Upper lobe of left lung (tissue), 4 donors: Measurements from ENCODE around the gene DEFB108B.
"Not testable (repeated sequence)": the region's sequence is repeated elsewhere in the genome, so short reads cannot be mapped to it uniquely, and the experiment has no call there.

ENCODE experiments used
- EP300 ChIP-seq, 4 donors: sonication (generic); formaldehyde crosslinking; IDR thresholded peaks; one replicate each; pipeline ENCODE4 v1.5.1; 2017; ENCODE audit warnings: antibody characterized with exemption in 4 of 4, control low read depth in 2 of 4
- POLR2A ChIP-seq, 4 donors: fragments of 450-650 bp; IDR thresholded peaks; one replicate each; pipeline ENCODE4 v1.5.1; 2016 to 2017; ENCODE audit warnings: antibody characterized with exemption in 4 of 4, mild to moderate bottlenecking in 2 of 4
- TF ChIP-seq, protein P1 (sequence below), 6 experiments: fragments of 450-650 bp in 4 of 6; fragments of 200-600 bp in 2 of 6; sonication (generic) in 2 of 6; IDR thresholded peaks; one replicate each; pipeline ENCODE4 v1.5.1; 2016 to 2019; ENCODE audit warnings: antibody characterized with exemption in 6 of 6

DNA sequence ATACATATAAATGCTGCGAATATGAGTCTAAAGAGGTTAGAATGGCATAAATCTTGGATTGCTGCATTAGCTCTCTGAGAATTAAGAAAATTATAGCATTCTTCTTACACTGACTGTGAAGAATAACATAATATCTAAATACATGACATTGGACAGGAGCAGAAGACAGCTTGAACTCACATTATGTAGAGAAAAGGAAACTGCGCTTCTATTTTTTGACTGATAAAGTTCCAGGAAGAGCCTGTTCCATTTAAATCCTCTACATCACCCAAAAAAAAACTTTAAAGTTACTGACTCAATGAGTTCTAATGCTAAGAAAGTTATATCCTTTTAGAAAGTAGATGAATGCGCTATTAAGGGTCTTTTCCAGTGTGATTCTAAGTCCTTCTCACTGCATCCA, 27.8 kb downstream of the DEFB108B start:
- not testable (repeated sequence) for TF ChIP-seq EP300, POLR2A (IDR thresholded peaks at IDR 0.05)
- TF ChIP-seq, protein P1, sequence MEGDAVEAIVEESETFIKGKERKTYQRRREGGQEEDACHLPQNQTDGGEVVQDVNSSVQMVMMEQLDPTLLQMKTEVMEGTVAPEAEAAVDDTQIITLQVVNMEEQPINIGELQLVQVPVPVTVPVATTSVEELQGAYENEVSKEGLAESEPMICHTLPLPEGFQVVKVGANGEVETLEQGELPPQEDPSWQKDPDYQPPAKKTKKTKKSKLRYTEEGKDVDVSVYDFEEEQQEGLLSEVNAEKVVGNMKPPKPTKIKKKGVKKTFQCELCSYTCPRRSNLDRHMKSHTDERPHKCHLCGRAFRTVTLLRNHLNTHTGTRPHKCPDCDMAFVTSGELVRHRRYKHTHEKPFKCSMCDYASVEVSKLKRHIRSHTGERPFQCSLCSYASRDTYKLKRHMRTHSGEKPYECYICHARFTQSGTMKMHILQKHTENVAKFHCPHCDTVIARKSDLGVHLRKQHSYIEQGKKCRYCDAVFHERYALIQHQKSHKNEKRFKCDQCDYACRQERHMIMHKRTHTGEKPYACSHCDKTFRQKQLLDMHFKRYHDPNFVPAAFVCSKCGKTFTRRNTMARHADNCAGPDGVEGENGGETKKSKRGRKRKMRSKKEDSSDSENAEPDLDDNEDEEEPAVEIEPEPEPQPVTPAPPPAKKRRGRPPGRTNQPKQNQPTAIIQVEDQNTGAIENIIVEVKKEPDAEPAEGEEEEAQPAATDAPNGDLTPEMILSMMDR (IDR thresholded peaks at IDR 0.05), result not testable (repeated sequence)
